ENCODE data around the gene GFI1.

Gene GFI1

DNA sequence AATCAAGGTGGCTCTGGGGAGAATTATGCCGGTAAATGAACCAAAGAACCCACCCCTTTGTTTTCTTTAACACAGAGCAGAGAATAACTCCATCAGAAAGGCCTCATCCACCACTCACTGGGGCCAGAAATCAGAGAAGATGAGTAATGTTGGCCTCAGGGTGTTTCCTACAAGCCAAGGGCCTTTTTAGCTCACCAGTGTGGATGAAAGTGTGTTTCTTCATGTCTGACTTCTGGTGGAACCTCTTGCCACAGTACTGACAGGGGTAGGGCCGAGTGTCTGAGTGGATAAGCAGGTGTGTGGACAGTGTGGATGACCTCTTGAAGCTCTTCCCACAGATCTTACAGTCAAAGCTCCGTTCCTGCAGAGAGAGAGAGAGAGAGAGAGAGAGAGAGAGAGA lies 8.3 kb downstream of the GFI1 start:
- no peak for DNase-seq
- TF ChIP-seq, protein P1, sequence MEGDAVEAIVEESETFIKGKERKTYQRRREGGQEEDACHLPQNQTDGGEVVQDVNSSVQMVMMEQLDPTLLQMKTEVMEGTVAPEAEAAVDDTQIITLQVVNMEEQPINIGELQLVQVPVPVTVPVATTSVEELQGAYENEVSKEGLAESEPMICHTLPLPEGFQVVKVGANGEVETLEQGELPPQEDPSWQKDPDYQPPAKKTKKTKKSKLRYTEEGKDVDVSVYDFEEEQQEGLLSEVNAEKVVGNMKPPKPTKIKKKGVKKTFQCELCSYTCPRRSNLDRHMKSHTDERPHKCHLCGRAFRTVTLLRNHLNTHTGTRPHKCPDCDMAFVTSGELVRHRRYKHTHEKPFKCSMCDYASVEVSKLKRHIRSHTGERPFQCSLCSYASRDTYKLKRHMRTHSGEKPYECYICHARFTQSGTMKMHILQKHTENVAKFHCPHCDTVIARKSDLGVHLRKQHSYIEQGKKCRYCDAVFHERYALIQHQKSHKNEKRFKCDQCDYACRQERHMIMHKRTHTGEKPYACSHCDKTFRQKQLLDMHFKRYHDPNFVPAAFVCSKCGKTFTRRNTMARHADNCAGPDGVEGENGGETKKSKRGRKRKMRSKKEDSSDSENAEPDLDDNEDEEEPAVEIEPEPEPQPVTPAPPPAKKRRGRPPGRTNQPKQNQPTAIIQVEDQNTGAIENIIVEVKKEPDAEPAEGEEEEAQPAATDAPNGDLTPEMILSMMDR (IDR thresholded peaks at IDR 0.05; ENCODE audit: low read depth, low read length) = no peak
- H3K27ac ChIP-seq = no peak overlapping the region
- H3K36me3 ChIP-seq = no peaks in the 10 kb centered on the region
- H3K9me3 ChIP-seq (ENCODE audit: severe bottlenecking) = peaks cover 13% of the 10 kb centered on the region
- H3K4me3 ChIP-seq (ENCODE audit: low read depth, low read length) = no peak overlapping the region
- H3K27me3 ChIP-seq (ENCODE audit: insufficient read depth, low read depth, severe bottlenecking) = peaks cover 14% of the 10 kb centered on the region

- DNase-seq = no peak
- TF ChIP-seq, protein P1 (IDR thresholded peaks at IDR 0.05; ENCODE audit: low read depth, low read length) = no peak
- Histone ChIP-seq H3K4me3 (ENCODE audit: low read depth, low read length) (no peak overlapping the region), H3K9me3 (ENCODE audit: severe bottlenecking) (peaks cover 8% of the 10 kb centered on the region), H3K36me3 (no peaks in the 10 kb centered on the region), H3K27me3 (ENCODE audit: insufficient read depth, low read depth, severe bottlenecking) (no peaks in the 10 kb centered on the region), H3K27ac (no peak overlapping the region)
Measured at GRCh38 chr1:92476071-92476631, 10.6 kb downstream of the GFI1 start.

DNA sequence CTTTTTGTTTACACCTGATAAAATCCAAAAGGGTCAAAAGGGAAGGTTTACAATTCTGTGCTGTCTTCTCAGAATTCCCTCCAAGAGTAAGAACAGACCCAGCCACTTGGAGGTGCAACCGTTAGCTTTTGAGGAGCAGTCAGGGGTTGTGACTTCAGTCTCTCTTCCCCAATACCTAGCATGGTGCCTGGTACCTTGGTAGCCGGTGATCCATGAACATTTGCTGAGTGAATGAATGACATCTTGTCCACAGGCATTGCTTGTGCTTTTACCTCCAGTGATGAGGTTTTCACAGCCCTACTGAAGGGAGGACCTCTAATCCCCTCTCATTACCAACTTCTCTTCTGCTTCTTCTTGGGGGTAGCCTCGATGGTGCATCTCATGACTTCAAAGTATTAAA lies 11.7 kb downstream of the GFI1 start:
- DNase-seq = no peak
- Histone ChIP-seq H3K9me3 (ENCODE audit: severe bottlenecking) (peaks cover under 1% of the 10 kb centered on the region), H3K4me3 (ENCODE audit: low read depth, low read length) (no peak overlapping the region), H3K27ac (no peak overlapping the region), H3K36me3 (no peaks in the 10 kb centered on the region), H3K27me3 (ENCODE audit: insufficient read depth, low read depth, severe bottlenecking) (no peaks in the 10 kb centered on the region)
- TF ChIP-seq, protein P1 (IDR thresholded peaks at IDR 0.05; ENCODE audit: low read depth, low read length) = no peak

GRCh38 chr1:92473781-92474495 lies 12.8 kb downstream of the GFI1 start:
- Histone ChIP-seq H3K4me3 (ENCODE audit: low read depth, low read length) (no peak overlapping the region), H3K27me3 (ENCODE audit: insufficient read depth, low read depth, severe bottlenecking) (no peaks in the 10 kb centered on the region), H3K36me3 (no peaks in the 10 kb centered on the region), H3K9me3 (ENCODE audit: severe bottlenecking) (no peaks in the 10 kb centered on the region), H3K27ac (no peak overlapping the region)
- TF ChIP-seq, protein P1 (IDR thresholded peaks at IDR 0.05; ENCODE audit: low read depth, low read length) = no peak
- no peak for DNase-seq

GRCh38 chr1:92470216-92470615 lies 16.5 kb downstream of the GFI1 start:
- TF ChIP-seq, protein P1 (IDR thresholded peaks at IDR 0.05; ENCODE audit: low read depth, low read length) = no peak
- DNase-seq = no peak
- no peaks in the 10 kb centered on the region for H3K36me3 ChIP-seq
- H3K27me3 ChIP-seq (ENCODE audit: insufficient read depth, low read depth, severe bottlenecking) = no peaks in the 10 kb centered on the region
- H3K27ac ChIP-seq = no peak overlapping the region
- no peaks in the 10 kb centered on the region for H3K9me3 ChIP-seq (ENCODE audit: severe bottlenecking)
- H3K4me3 ChIP-seq (ENCODE audit: low read depth, low read length) = no peak overlapping the region

All from WERI-Rb-1 (cell line).